Lower lobe of right lung (tissue), 2 donors: ENCODE measurements around the gene ZNF211. TPM values are rescaled to one million over a fixed set of nuclear protein-coding genes. Genes with fewer than 3 reads are reported as not detected.

Source experiments
- ATAC-seq, 2 donors: fragments of 200-7000 bp; cut with Tn5 transposase; one replicate each; pipeline ENCODE4 v1.9.1; 2020 to 2022; ENCODE audit warnings: mild to moderate bottlenecking in 2 of 2, moderate library complexity in 2 of 2
- DNase-seq: peaks from one replicate; pipeline ENCODE4 v3.0.0-alpha.2; 2020
- H3K27ac ChIP-seq: fragments of 200-600 bp; one replicate; pipeline ENCODE4 v1.8.0; 2022
- H3K27me3 ChIP-seq: fragments of 200-600 bp; one replicate; pipeline ENCODE4 v1.8.0; 2022; ENCODE audit warnings: low read depth
- H3K36me3 ChIP-seq: fragments of 200-600 bp; one replicate; pipeline ENCODE4 v1.8.0; 2022; ENCODE audit warnings: mild to moderate bottlenecking
- H3K4me1 ChIP-seq: fragments of 200-600 bp; one replicate; pipeline ENCODE4 v1.8.0; 2022
- H3K4me3 ChIP-seq: fragments of 200-600 bp; one replicate; pipeline ENCODE4 v1.8.0; 2022; ENCODE audit warnings: mild to moderate bottlenecking
- H3K9me3 ChIP-seq: fragments of 200-600 bp; one replicate; pipeline ENCODE4 v1.8.0; 2022
- CTCF ChIP-seq: fragments of 200-600 bp; IDR thresholded peaks from one replicate; pipeline ENCODE4 v1.8.0; 2022; ENCODE audit warnings: antibody characterized with exemption, mild to moderate bottlenecking
- intact Hi-C: fragments of 100-400 bp; cut with DNase I; formaldehyde crosslinking; loops from one replicate; pipeline ENCODE4 v1.11.0; 2022
- total RNA-seq: library from RNA; stranded (reverse); fragmentation: NEBNext Ultra II Directional; extraction: Animal tissue kit (Norgen Biotek cat#: 25700); gene quantifications from one replicate; pipeline ENCODE4 v1.2.1, GENCODE V29; 2021
- donor health status: DM: no; HTN: yes; CAD: no; lungs with severe emphysema.

Gene ZNF211
- total RNA-seq, 1 donor from 2014 or later = 12.4 TPM

DNA sequence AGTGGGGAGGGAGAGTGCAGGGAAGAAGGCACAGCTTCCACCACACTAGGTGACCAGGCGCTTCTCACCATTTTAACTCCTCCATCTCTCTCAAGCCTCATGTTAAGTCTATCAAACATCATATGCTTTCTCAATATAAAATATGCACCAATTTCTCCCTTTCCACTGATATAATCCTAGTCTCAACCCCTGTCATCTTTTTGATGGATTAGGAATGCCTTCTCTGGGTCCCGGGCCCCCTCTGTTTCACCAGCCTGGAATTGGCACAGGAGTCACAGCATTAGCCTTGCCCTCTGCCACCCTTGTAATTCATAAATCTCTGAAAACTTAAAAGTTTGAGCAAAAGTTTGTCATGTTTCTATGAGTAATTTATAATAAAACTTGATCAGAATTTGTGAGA lies 35.7 kb downstream of the ZNF211 start, which contains the start of gene ZSCAN4:
Gene ZSCAN4, plus strand, starts transcription at position 301 of the 400 bp plus-strand sequence. CDS start 7,211 bp downstream, outside the sequence.
- no peak for TF ChIP-seq CTCF
- H3K9me3 ChIP-seq = no peaks in the 10 kb centered on the region

DNA sequence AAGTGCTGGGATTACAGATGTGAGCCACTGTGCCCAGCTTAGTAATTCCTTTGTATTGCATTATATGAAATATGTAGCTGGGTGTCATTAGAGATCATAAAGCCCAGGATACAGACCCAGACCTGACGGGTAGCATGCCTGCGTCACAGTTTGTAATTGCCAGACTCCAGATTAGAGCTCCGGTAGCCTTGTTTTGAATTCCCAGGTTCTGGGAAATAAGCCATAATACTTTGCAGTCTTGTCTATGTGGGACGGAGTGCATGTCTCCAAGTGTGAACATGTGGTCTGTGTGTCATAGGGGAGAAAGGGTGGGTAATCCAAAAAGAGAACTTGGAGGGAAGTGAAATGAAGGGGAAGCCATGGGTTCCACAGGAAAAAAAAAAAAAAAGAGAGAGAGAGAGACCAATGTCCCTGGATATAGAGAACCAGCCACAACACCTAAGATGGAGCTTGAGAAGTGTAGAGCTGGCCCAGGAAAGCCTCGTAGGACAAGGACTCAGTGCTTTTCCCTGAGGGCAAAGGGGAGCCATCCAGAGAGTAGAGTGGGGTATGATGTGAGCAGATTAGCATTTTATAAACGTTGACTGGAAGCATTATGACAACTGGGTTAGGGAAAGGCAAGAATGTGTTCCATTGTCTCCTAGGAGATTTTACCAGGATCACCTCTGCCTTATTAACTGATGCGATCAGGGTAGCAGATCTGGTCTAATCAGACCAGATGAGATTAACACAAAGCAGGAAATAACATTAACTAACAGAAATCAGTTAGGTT lies 38.3 kb downstream of the ZNF211 start:
- H3K36me3 ChIP-seq = no peaks in the 10 kb centered on the region
- intact Hi-C loops = no loop called here
- no peaks in the 10 kb centered on the region for H3K4me1 ChIP-seq
- peaks cover 8% of the 10 kb centered on the region for H3K27me3 ChIP-seq
- H3K9me3 ChIP-seq = no peaks in the 10 kb centered on the region
- no peak for TF ChIP-seq CTCF
- no peak overlapping the region for H3K4me3 ChIP-seq
- no peak overlapping the region for H3K27ac ChIP-seq
- DNase-seq (no peak), ATAC-seq (no peak)

More for the DNA sequence above, 35.7 kb downstream of the ZNF211 start, which contains the start of gene ZSCAN4:
- Histone ChIP-seq H3K27ac (no peak within 1 kb of the TSS), H3K4me3 (no peak within 1 kb of the TSS), H3K36me3 (no peaks in the 10 kb centered on the region), H3K4me1 (peaks cover 6% of the 10 kb centered on the region), H3K27me3 (peaks cover 19% of the 10 kb centered on the region)
- ATAC-seq (no peak), DNase-seq (no peak)
- intact Hi-C loops = no loop called here

- H3K27ac ChIP-seq = no peak overlapping the region
- no peaks in the 10 kb centered on the region for H3K36me3 ChIP-seq
- no peaks in the 10 kb centered on the region for H3K9me3 ChIP-seq
- ATAC-seq (no peak), DNase-seq (no peak)
- H3K27me3 ChIP-seq = peaks cover 5% of the 10 kb centered on the region
- no peak overlapping the region for H3K4me3 ChIP-seq
- H3K4me1 ChIP-seq = no peaks in the 10 kb centered on the region
- no peak for TF ChIP-seq CTCF
- intact Hi-C loops = no loop called here
These were observed 39.5 kb downstream of the ZNF211 start for GRCh38 chr19:57672466-57672865.

- DNase-seq (no peak), ATAC-seq (no peak)
- Histone ChIP-seq H3K27me3 (no peaks in the 10 kb centered on the region), H3K4me3 (no peak overlapping the region), H3K27ac (no peak overlapping the region), H3K9me3 (no peaks in the 10 kb centered on the region), H3K4me1 (no peaks in the 10 kb centered on the region), H3K36me3 (no peaks in the 10 kb centered on the region)
- intact Hi-C loops = no loop called here
- no peak for TF ChIP-seq CTCF
These were observed 42.9 kb downstream of the ZNF211 start for GRCh38 chr19:57675881-57676280.

DNA sequence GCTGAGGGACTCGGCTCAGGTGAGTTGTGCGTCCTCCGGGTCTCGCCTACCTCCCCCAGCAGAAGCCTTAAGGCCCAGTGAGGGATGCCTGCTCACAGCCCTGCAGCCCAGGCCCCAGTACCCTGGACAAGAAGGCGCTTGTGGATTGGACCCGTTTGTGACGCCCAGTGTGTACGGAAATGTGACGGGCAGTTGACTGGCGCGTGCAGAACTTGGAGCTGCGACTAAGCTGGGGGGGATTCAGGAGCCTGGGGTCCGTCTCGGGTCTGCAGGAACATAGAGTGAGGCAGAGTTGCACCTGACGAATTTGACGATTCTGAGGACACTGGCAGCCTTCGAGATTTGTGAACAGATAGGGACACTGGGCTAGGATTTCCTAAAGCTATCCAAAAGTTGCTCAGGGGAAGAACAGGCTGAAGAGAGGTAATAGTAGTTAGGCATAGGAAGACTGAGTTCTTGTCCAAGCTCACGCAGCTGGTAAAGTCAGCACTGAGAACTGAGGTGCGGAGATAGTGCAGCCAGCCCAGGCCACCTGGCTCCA lies 49.3 kb downstream of the ZNF211 start:
- Histone ChIP-seq H3K36me3 (peaks cover 23% of the 10 kb centered on the region), H3K27ac (peak overlapping the region; percentile 56), H3K4me1 (peaks cover 14% of the 10 kb centered on the region), H3K9me3 (peaks cover 48% of the 10 kb centered on the region), H3K27me3 (no peaks in the 10 kb centered on the region), H3K4me3 (peak overlapping the region; percentile 95)
- no peak for TF ChIP-seq CTCF
- intact Hi-C loops = no loop called here
- DNase-seq = no peak
- no peak for ATAC-seq
